HG02759 (cell line): ENCODE data around the gene SLC46A2.
A peak's percentile ranks its signal among the peaks of the same experiment; 100 is the strongest.

ENCODE experiments used
- ATAC-seq: cut with Tn5 transposase; IDR thresholded peaks from one replicate; pipeline ENCODE4 v1.9.1; 2021; ENCODE audit warnings: mild to moderate bottlenecking, moderate library complexity; ENCODE audit not compliant: unreplicated experiment

Gene SLC46A2

GRCh38 chr9:112860451-112860850, 30.2 kb downstream of the SLC46A2 start:
- ATAC-seq = no peak

GRCh38 chr9:112858625-112859147, 32.0 kb downstream of the SLC46A2 start:
- peak; percentile 75 for ATAC-seq

GRCh38 chr9:112858005-112858404, 32.7 kb downstream of the SLC46A2 start:
- no peak for ATAC-seq

GRCh38 chr9:112856843-112857242, 33.8 kb downstream of the SLC46A2 start:
- ATAC-seq = no peak

- no peak for ATAC-seq
These were observed 34.5 kb downstream of the SLC46A2 start for GRCh38 chr9:112856200-112856599.

- ATAC-seq = no peak
These were observed 36.0 kb downstream of the SLC46A2 start for GRCh38 chr9:112854657-112855056.

- ATAC-seq = no peak
These were observed 36.6 kb downstream of the SLC46A2 start for GRCh38 chr9:112853882-112854585.

- ATAC-seq = no peak
These were observed 37.8 kb downstream of the SLC46A2 start for GRCh38 chr9:112852741-112853504.

- ATAC-seq = no peak
These were observed 39.8 kb downstream of the SLC46A2 start for GRCh38 chr9:112850840-112851239.

GRCh38 chr9:112849363-112849922, 41.2 kb downstream of the SLC46A2 start:
- no peak for ATAC-seq

GRCh38 chr9:112848316-112849151, 42.1 kb downstream of the SLC46A2 start:
- no peak for ATAC-seq

GRCh38 chr9:112846528-112847488, 43.9 kb downstream of the SLC46A2 start:
- ATAC-seq = no peak

GRCh38 chr9:112844771-112845542, 45.7 kb downstream of the SLC46A2 start:
- peak; percentile 80 for ATAC-seq

- ATAC-seq = no peak
These were observed 48.1 kb downstream of the SLC46A2 start for GRCh38 chr9:112842555-112842954.

- ATAC-seq = no peak
These were observed 49.4 kb downstream of the SLC46A2 start for GRCh38 chr9:112841261-112841660.

- ATAC-seq = no peak
These were observed 51.3 kb downstream of the SLC46A2 start for GRCh38 chr9:112839331-112839730.

- no peak for ATAC-seq
These were observed 52.3 kb downstream of the SLC46A2 start for GRCh38 chr9:112838342-112838741.

GRCh38 chr9:112836394-112836793, 54.3 kb downstream of the SLC46A2 start:
- ATAC-seq = no peak

GRCh38 chr9:112833081-112833480, 57.6 kb downstream of the SLC46A2 start:
- ATAC-seq = no peak
